Liver (tissue), 10 donors: ENCODE data around the gene BASP1. TPM values are rescaled to one million over a fixed set of nuclear protein-coding genes. Genes with fewer than 3 reads are reported as not detected.
"Not testable (repeated sequence)": the region's sequence is repeated elsewhere in the genome, so short reads cannot be mapped to it uniquely, and the experiment has no call there.

Experiments used
- DNase-seq: peaks from one replicate; pipeline ENCODE4 v3.0.0-alpha.2; 2017; ENCODE audit warnings: low spot score
- H3K27ac ChIP-seq, 2 donors: one replicate each; pipeline ENCODE4 v1.7.0; 2013; ENCODE audit warnings: inconsistent platforms in 2 of 2, low read length in 2 of 2, control low read depth in 1 of 2, low read depth in 1 of 2, mild to moderate bottlenecking in 1 of 2
- H3K27me3 ChIP-seq, 4 donors: one replicate each; pipeline versions ENCODE4 v1.6.1 to v1.7.0; 2013; ENCODE audit warnings: low read length in 3 of 4, inconsistent platforms in 1 of 4, mild to moderate bottlenecking in 1 of 4, moderate library complexity in 1 of 4; ENCODE audit not compliant: control insufficient read depth in 4 of 4, insufficient read depth in 4 of 4
- H3K36me3 ChIP-seq, 4 donors: one replicate each; pipeline versions ENCODE4 v1.6.1 to v1.7.0; 2013; ENCODE audit warnings: low read length in 3 of 4, mild to moderate bottlenecking in 3 of 4, low read depth in 1 of 4, moderate library complexity in 1 of 4; ENCODE audit not compliant: control insufficient read depth in 4 of 4, insufficient read depth in 3 of 4
- H3K4me1 ChIP-seq, 4 donors: one replicate each; pipeline versions ENCODE4 v1.6.1 to v1.7.0; 2013; ENCODE audit warnings: low read length in 3 of 4, mild to moderate bottlenecking in 3 of 4, moderate library complexity in 1 of 4; ENCODE audit not compliant: control insufficient read depth in 4 of 4, insufficient read depth in 4 of 4
- H3K4me3 ChIP-seq, 3 donors: one replicate each; pipeline versions ENCODE4 v1.6.1 to v1.7.0; 2013; ENCODE audit warnings: low read length in 3 of 3, control low read depth in 1 of 3, low read depth in 1 of 3, mild to moderate bottlenecking in 1 of 3
- H3K9ac ChIP-seq, 2 donors: one replicate each; pipeline ENCODE4 v1.7.0; 2013; ENCODE audit warnings: low read length in 2 of 2, mild to moderate bottlenecking in 2 of 2, moderate library complexity in 2 of 2, control low read depth in 1 of 2, low read depth in 1 of 2
- H3K9me3 ChIP-seq, 4 donors: one replicate each; pipeline versions ENCODE4 v1.6.1 to v1.7.0; 2013; ENCODE audit warnings: low read length in 3 of 4; ENCODE audit not compliant: control insufficient read depth in 4 of 4
- FOXA1 ChIP-seq: IDR thresholded peaks from 2 replicates; pipeline ENCODE4 v1.6.1; 2016; ENCODE audit warnings: antibody characterized with exemption
- JUND ChIP-seq, 2 donors: IDR thresholded peaks; 2 replicates each; pipeline ENCODE4 v1.6.1; 2016; ENCODE audit warnings: antibody characterized with exemption in 2 of 2
- MAX ChIP-seq: IDR thresholded peaks from 2 replicates; pipeline ENCODE4 v1.6.1; 2016; ENCODE audit warnings: antibody characterized with exemption
- NR2F2 ChIP-seq: IDR thresholded peaks from 2 replicates; pipeline ENCODE4 v1.6.1; 2016; ENCODE audit warnings: antibody characterized with exemption
- REST ChIP-seq: IDR thresholded peaks from 2 replicates; pipeline ENCODE4 v1.6.1; 2016; ENCODE audit warnings: antibody characterized with exemption, mild to moderate bottlenecking
- SP1 ChIP-seq: IDR thresholded peaks from 2 replicates; pipeline ENCODE4 v1.6.1; 2018; ENCODE audit warnings: antibody characterized with exemption, mild to moderate bottlenecking
- YY1 ChIP-seq: IDR thresholded peaks from 2 replicates; pipeline ENCODE4 v1.6.1; 2016; ENCODE audit warnings: antibody characterized with exemption, mild to moderate bottlenecking
- WGBS: extraction: QIAGEN DNeasy Blood & Tissue Kit; methylation state at CpG from one replicate; pipeline ENCODE4 v1.1.7; 2013; 5-methylcytosine and 5-hydroxymethylcytosine counted together
- polyA plus RNA-seq, 2 donors: library from polyadenylated mRNA; stranded (reverse) in 1 of 2; unstranded in 1 of 2; fragments of 200-250 nt in 1 of 2; fragments of >200 nt in 1 of 2; fragmentation: Nextera tagmentation in 1 of 2; extraction: Ambion mirVana in 1 of 2; gene quantifications; one replicate each; pipeline versions ENCODE4 v1.2.1 to v1.2.3, GENCODE V29; 2013 to 2015
- small RNA-seq: library from RNA; depleted of rRNA; stranded (forward); fragments of <200 nt; gene quantifications from one replicate; pipeline ENCODE3, GENCODE V24; 2014
- total RNA-seq, 2 donors: library from RNA; depleted of rRNA; stranded (reverse); fragments of >200 nt; gene quantifications; one replicate each; pipeline ENCODE4 v1.2.3, GENCODE V29; 2014
- donor health status: healthy.
- donor health status: healthy.
- donor health status: healthy.
- donor health status: healthy.
- donor health status: healthy.

The BASP1 gene
- total and polyA plus RNA-seq, 4 donors: 1.2 to 17.0 (median 5.4) TPM

- no peaks in the 10 kb centered on the region for H3K9me3 ChIP-seq
- no peak overlapping the region for H3K4me3 ChIP-seq
- H3K27me3 ChIP-seq: no peaks in the 10 kb centered on the region
- no peak overlapping the region for H3K9ac ChIP-seq
- peaks cover 0 to 3% (median 1%) of the 10 kb centered on the region in 4 donors for H3K4me1 ChIP-seq
- TF ChIP-seq YY1 (no peak), SP1 (peak; percentile 7)
- no peak overlapping the region for H3K27ac ChIP-seq
- whole genome bisulfite sequencing: 26% methylated on average over 6 of the region's 6 CpGs
- no peak for DNase-seq
- no peaks in the 10 kb centered on the region for H3K36me3 ChIP-seq
Measured at GRCh38 chr5:17316970-17317459, 99.6 kb downstream of the BASP1 start.

GRCh38 chr5:17317473-17317872 is 100.0 kb downstream of the BASP1 start:
- DNase-seq: no peak
- Histone ChIP-seq H3K9me3 (no peaks in the 10 kb centered on the region), H3K4me3 (no peak overlapping the region), H3K27me3 (no peaks in the 10 kb centered on the region), H3K9ac (no peak overlapping the region), H3K4me1 (peaks cover 0 to 3% (median 1%) of the 10 kb centered on the region in 4 donors), H3K27ac (no peak overlapping the region), H3K36me3 (no peaks in the 10 kb centered on the region)
- 69% methylated on average over 5 of the region's 5 CpGs for WGBS
- no peak for TF ChIP-seq JUND (IDR thresholded peaks at IDR 0.05)
- TF ChIP-seq FOXA1: no peak
- no peak for TF ChIP-seq MAX
- TF ChIP-seq NR2F2: no peak
- no peak for TF ChIP-seq REST
- TF ChIP-seq YY1: no peak

GRCh38 chr5:17319095-17319494 is 101.7 kb downstream of the BASP1 start:
- not testable (repeated sequence) for H3K27me3 ChIP-seq

GRCh38 chr5:17325770-17326599 is 108.6 kb downstream of the BASP1 start:
- Histone ChIP-seq H3K9me3 (peaks cover 0 to 3% (median 0%) of the 10 kb centered on the region in 4 donors), H3K27me3 (no peaks in the 10 kb centered on the region), H3K4me3 (no peak overlapping the region), H3K4me1 (no peaks in the 10 kb centered on the region), H3K9ac (no peak overlapping the region), H3K27ac (no peak overlapping the region), H3K36me3 (no peaks in the 10 kb centered on the region)
- WGBS: 82% methylated on average over 3 of the region's 3 CpGs
- DNase-seq: no peak
- no peak for TF ChIP-seq SP1

More at GRCh38 chr5:17319095-17319494, 101.7 kb downstream of the BASP1 start:
- DNase-seq, H3K9ac ChIP-seq, H3K36me3 ChIP-seq, H3K4me3 ChIP-seq, H3K27ac ChIP-seq, H3K9me3 ChIP-seq, H3K4me1 ChIP-seq: not testable (repeated sequence)
- WGBS: 74% methylated on average over 3 of the region's 3 CpGs

Small RNA genes lying within 50 kb of the gene (small RNA-seq; reads per million reads assigned to genes)
- gene RNU6-1003P: not detected
